B cell (primary cell): ENCODE measurements around the gene PTPRM. TPM values are rescaled to one million over a fixed set of nuclear protein-coding genes. Genes with fewer than 3 reads are reported as not detected.

Experiments
- ATAC-seq: fragments of 200-7000 bp; cut with Tn5 transposase; one replicate; pipeline ENCODE4 v1.10.0; 2021; ENCODE audit warnings: low read depth, mild to moderate bottlenecking, moderate number of reproducible peaks, moderate library complexity
- CTCF ChIA-PET: fragments of 350-600 bp; sonication (Branson Sonifier 250); formaldehyde crosslinking; loops from one replicate; lab custom pipeline; 2021; ENCODE audit warnings: antibody characterized with exemption, inconsistent platforms; lab: Charles Lee
- POLR2A ChIA-PET: fragments of 350-600 bp; sonication (Branson Sonifier 250); formaldehyde crosslinking; loops from one replicate; lab custom pipeline; 2021; ENCODE audit warnings: antibody characterized with exemption; lab: Charles Lee
- DNase-seq: peaks from one replicate; pipeline ENCODE4 v3.0.0; 2013
- H2AFZ ChIP-seq: 2 replicates; pipeline ENCODE4 v1.6.1; 2012; ENCODE audit warnings: mild to moderate bottlenecking, low read depth, low read length; ENCODE audit not compliant: insufficient read depth, poor library complexity, severe bottlenecking
- H3K27ac ChIP-seq, 2 donors: 1 replicate in 1 of 2; 2 replicates in 1 of 2; pipeline ENCODE4 v1.5.1; 2012 to 2013; ENCODE audit warnings: low read length in 2 of 2, mild to moderate bottlenecking in 2 of 2, moderate library complexity in 1 of 2
- H3K27me3 ChIP-seq, 4 experiments: fragments of 200-600 bp in 1 of 4; sonication (generic) in 1 of 4; replicated peaks in 1 of 4; 1 replicate in 2 of 4; 2 replicates in 2 of 4; pipeline versions ENCODE4 v1.6.1 to v1.7.0; 2013 to 2016; ENCODE audit warnings: low read length in 3 of 4, mild to moderate bottlenecking in 2 of 4, mixed read lengths in 1 of 4, moderate library complexity in 1 of 4; ENCODE audit not compliant: insufficient read depth in 4 of 4, control insufficient read depth in 3 of 4; ENCODE audit errors: control extremely low read depth in 1 of 4
- H3K36me3 ChIP-seq, 2 experiments: replicated peaks in 1 of 2; 1 replicate in 1 of 2; 2 replicates in 1 of 2; pipeline versions ENCODE4 v1.6.1 to v1.7.1; 2013; ENCODE audit warnings: low read length in 1 of 2; ENCODE audit not compliant: insufficient read depth in 2 of 2, control insufficient read depth in 1 of 2; ENCODE audit errors: control extremely low read depth in 1 of 2, extremely low read depth in 1 of 2
- H3K4me1 ChIP-seq, 2 donors: fragments of 200-600 bp in 1 of 2; sonication (generic) in 1 of 2; 1 replicate in 1 of 2; 2 replicates in 1 of 2; pipeline versions ENCODE4 v1.5.1 to v1.6.1; 2013 to 2017; ENCODE audit warnings: low read length in 2 of 2; ENCODE audit not compliant: control insufficient read depth in 2 of 2, insufficient read depth in 2 of 2
- H3K4me2 ChIP-seq: replicated peaks from 2 replicates; pipeline ENCODE3; 2012; ENCODE audit warnings: mild to moderate bottlenecking, low read depth, low read length; ENCODE audit not compliant: poor library complexity, severe bottlenecking
- H3K4me3 ChIP-seq, 5 experiments: fragments of 200-600 bp in 1 of 5; sonication (generic) in 1 of 5; 1 replicate in 3 of 5; 2 replicates in 2 of 5; pipeline versions ENCODE4 v1.5.1 to v1.7.0; 2011 to 2016; ENCODE audit warnings: low read length in 4 of 5, mild to moderate bottlenecking in 4 of 5, low read depth in 2 of 5, control low read depth in 1 of 5, moderate library complexity in 1 of 5; ENCODE audit not compliant: insufficient read depth in 1 of 5; ENCODE audit errors: control extremely low read depth in 1 of 5, extremely low read depth in 1 of 5
- H3K79me2 ChIP-seq: fragments of 200-600 bp; sonication (generic); one replicate; pipeline ENCODE4 v1.6.0; 2016; ENCODE audit warnings: low read length; ENCODE audit not compliant: control insufficient read depth, insufficient read depth
- H3K9ac ChIP-seq: fragments of 200-600 bp; sonication (generic); 2 replicates; pipeline ENCODE4 v1.6.1; 2017; ENCODE audit warnings: mild to moderate bottlenecking, low read length, moderate library complexity
- H3K9me3 ChIP-seq, 3 donors: one replicate each; pipeline versions ENCODE4 v1.6.1 to v1.7.1; 2013; ENCODE audit warnings: low read length in 2 of 3; ENCODE audit not compliant: control insufficient read depth in 2 of 3, insufficient read depth in 1 of 3; ENCODE audit errors: control extremely low read depth in 1 of 3
- H4K20me1 ChIP-seq: 2 replicates; pipeline ENCODE4 v1.6.0; 2012; ENCODE audit warnings: mild to moderate bottlenecking, low read length; ENCODE audit not compliant: insufficient read depth, control insufficient read depth, poor library complexity, severe bottlenecking
- H3K27ac Mint-ChIP-seq: one replicate; pipeline ENCODE4 v1.8.0; 2021; ENCODE audit warnings: mixed read lengths
- H3K27me3 Mint-ChIP-seq: one replicate; pipeline ENCODE4 v1.8.0; 2021; ENCODE audit warnings: mixed read lengths
- H3K4me1 Mint-ChIP-seq: one replicate; pipeline ENCODE4 v1.8.0; 2021; ENCODE audit warnings: mixed read lengths
- H3K4me3 Mint-ChIP-seq: one replicate; pipeline ENCODE4 v1.8.0; 2021; ENCODE audit warnings: mixed read lengths
- H3K9me3 Mint-ChIP-seq: one replicate; pipeline ENCODE4 v1.8.0; 2022; ENCODE audit warnings: mixed read lengths; ENCODE audit not compliant: insufficient read depth
- CTCF ChIP-seq: fragments of 200-600 bp; IDR thresholded peaks from one replicate; pipeline ENCODE4 v1.8.0; 2022; ENCODE audit warnings: antibody characterized with exemption, mild to moderate bottlenecking
- EZH2 ChIP-seq: IDR thresholded peaks from 2 replicates; pipeline ENCODE4 v1.6.1; 2012; ENCODE audit warnings: borderline replicate concordance, low read depth, mild to moderate bottlenecking, moderate library complexity, low read length; ENCODE audit not compliant: insufficient read depth, poor library complexity, severe bottlenecking
- WGBS: methylation state at CpG from one replicate; pipeline ENCODE4 v1.1.5; 2013; ENCODE audit warnings: missing lambda C conversion rate; ENCODE audit not compliant: insufficient coverage; 5-methylcytosine and 5-hydroxymethylcytosine counted together
- intact Hi-C: fragments of 100-400 bp; cut with micrococcal nuclease; formaldehyde crosslinking; loops from one replicate; pipeline ENCODE4 v1.10.0; 2022
- polyA plus RNA-seq: library from polyadenylated mRNA; depleted of rRNA; stranded (reverse); fragments of >200 nt; gene quantifications from 2 replicates; pipeline ENCODE4 v1.2.3, GENCODE V29; 2012
- total RNA-seq, 2 donors: library from RNA; stranded (reverse); fragments of 120-200 nt in 1 of 2; gene quantifications; 1 replicate in 1 of 2; 2 replicates in 1 of 2; pipeline versions ENCODE4 v1.2.3 to v1.2.4, GENCODE V29; 2013 to 2022

PTPRM gene
- total and polyA plus RNA-seq, 2 donors (not counting 1 experiment from before 2014, with no cell fraction given) = 0.20 to 0.89 TPM

- H3K36me3 ChIP-seq = no peaks in the 10 kb centered on the region
- POLR2A ChIA-PET = no interaction called here
- H3K79me2 ChIP-seq = no peaks in the 10 kb centered on the region
- peaks cover 0 to 2% (median 0%) of the 10 kb centered on the region in 3 donors for H3K9me3 ChIP-seq
- no peak overlapping the region for H3K9ac ChIP-seq
- H3K4me1 ChIP-seq = no peaks in the 10 kb centered on the region
- no peak overlapping the region for H3K27ac ChIP-seq
- H4K20me1 ChIP-seq = no peaks in the 10 kb centered on the region
- Mint-ChIP-seq H3K4me1 (no peaks in the 10 kb centered on the region), H3K9me3 (peaks cover 2% of the 10 kb centered on the region), H3K27me3 (no peaks in the 10 kb centered on the region), H3K4me3 (no peak overlapping the region), H3K27ac (no peak overlapping the region)
- intact Hi-C loops = no loop called here
- TF ChIP-seq CTCF (no peak), EZH2 (no peak)
- H3K4me3 ChIP-seq = no peak overlapping the region
- CTCF ChIA-PET = no interaction called here
- WGBS = 86% methylated on average over 2 of the region's 3 CpGs
- no peaks in the 10 kb centered on the region for H3K27me3 ChIP-seq
- no peak overlapping the region for H3K4me2 ChIP-seq
- no peak overlapping the region for H2AFZ ChIP-seq
- ATAC-seq (no peak), DNase-seq (no peak)
Measured at GRCh38 chr18:7669361-7669760, 102.2 kb downstream of the PTPRM start.

GRCh38 chr18:7671105-7671504, 104.0 kb downstream of the PTPRM start:
- no peaks in the 10 kb centered on the region for H3K4me1 ChIP-seq
- POLR2A ChIA-PET = no interaction called here
- no peaks in the 10 kb centered on the region for H3K79me2 ChIP-seq
- no peak overlapping the region for H2AFZ ChIP-seq
- H4K20me1 ChIP-seq = no peaks in the 10 kb centered on the region
- H3K4me3 ChIP-seq = no peak overlapping the region
- ATAC-seq = no peak
- TF ChIP-seq EZH2 (no peak), CTCF (no peak)
- H3K9ac ChIP-seq = no peak overlapping the region
- H3K27ac ChIP-seq = no peak overlapping the region
- Mint-ChIP-seq H3K4me3 (no peak overlapping the region), H3K27ac (no peak overlapping the region), H3K4me1 (no peaks in the 10 kb centered on the region), H3K27me3 (no peaks in the 10 kb centered on the region), H3K9me3 (peaks cover 2% of the 10 kb centered on the region)
- no peaks in the 10 kb centered on the region for H3K36me3 ChIP-seq
- DNase-seq = no peak
- intact Hi-C loops = no loop called here
- 100% methylated on average over 1 of the region's 2 CpGs for WGBS
- CTCF ChIA-PET = no interaction called here
- H3K9me3 ChIP-seq = no peaks in the 10 kb centered on the region
- no peaks in the 10 kb centered on the region for H3K27me3 ChIP-seq
- no peak overlapping the region for H3K4me2 ChIP-seq
